Transverse colon (tissue), 4 donors: ENCODE results near the gene RNF207. TPM values are rescaled to one million over a fixed set of nuclear protein-coding genes. Genes with fewer than 3 reads are reported as not detected.

Experiments
- DNase-seq: peaks from one replicate; pipeline ENCODE4 v3.0.0-alpha.2; 2019
- H3K27ac ChIP-seq, 4 donors: fragments of 200-600 bp; sonication (generic); 2 replicates each; pipeline ENCODE4 v1.5.1; 2016 to 2018; ENCODE audit warnings: inconsistent platforms in 4 of 4
- H3K27me3 ChIP-seq: fragments of 200-600 bp; sonication (generic); 2 replicates; pipeline ENCODE4 v1.5.1; 2017; ENCODE audit warnings: inconsistent platforms
- H3K36me3 ChIP-seq, 4 donors: fragments of 200-600 bp; sonication (generic); 2 replicates each; pipeline ENCODE4 v1.5.1; 2017 to 2019; ENCODE audit warnings: inconsistent platforms in 4 of 4
- H3K4me1 ChIP-seq, 4 donors: fragments of 200-600 bp; sonication (generic); 2 replicates each; pipeline ENCODE4 v1.5.1; 2017 to 2020; ENCODE audit warnings: inconsistent platforms in 4 of 4
- H3K4me3 ChIP-seq, 4 donors: fragments of 200-600 bp; sonication (generic); 1 replicate in 1 of 4; 2 replicates in 3 of 4; pipeline versions ENCODE4 v1.5.1 to v1.6.1; 2017 to 2019; ENCODE audit warnings: inconsistent platforms in 4 of 4
- H3K9me3 ChIP-seq, 2 donors: fragments of 200-600 bp; sonication (generic); 2 replicates each; pipeline ENCODE4 v1.5.1; 2017 to 2019; ENCODE audit warnings: inconsistent platforms in 2 of 2
- EP300 ChIP-seq: sonication (generic); formaldehyde crosslinking; IDR thresholded peaks from one replicate; pipeline ENCODE4 v1.6.1; 2017; ENCODE audit warnings: antibody characterized with exemption, low read depth
- POLR2A ChIP-seq: fragments of 450-650 bp; IDR thresholded peaks from one replicate; pipeline ENCODE4 v1.6.1; 2016; ENCODE audit warnings: antibody characterized with exemption, mild to moderate bottlenecking, moderate library complexity
- POLR2AphosphoS5 ChIP-seq, 3 donors: sonication (generic); formaldehyde crosslinking; IDR thresholded peaks; one replicate each; pipeline ENCODE4 v1.6.1; 2016; ENCODE audit warnings: antibody characterized with exemption in 3 of 3
- WGBS, 2 donors: methylation state at CpG; one replicate each; pipeline ENCODE4 v1.1.5; 2018; ENCODE audit warnings: low coverage in 1 of 2; 5-methylcytosine and 5-hydroxymethylcytosine counted together
- in situ Hi-C, 4 donors: fragments of 200-750 bp; cut with MboI; loops; one replicate each; pipeline versions ENCODE4 v1.15.0 to v1.15.1; 2017; ENCODE audit warnings: low sequenced_read_pairs in 3 of 4, low pct_ligation_motif_present in 1 of 4, low pct_unique_long_range_greater_than_20kb in 1 of 4
- intact Hi-C: fragments of 100-400 bp; cut with DNase I; formaldehyde crosslinking; loops from one replicate; pipeline ENCODE4 v1.15.1; 2023; ENCODE audit warnings: low total_unique reads
- total RNA-seq, 4 donors: library from RNA; depleted of rRNA; stranded (reverse); fragments of >200 nt; gene quantifications; one replicate each; pipeline ENCODE4 v1.1.0, GENCODE V29; 2016
- TF ChIP-seq, protein P1 (sequence below), 5 experiments: fragments of 200-600 bp in 3 of 5; fragments of 450-650 bp in 2 of 5; sonication (generic) in 3 of 5; IDR thresholded peaks; 1 replicate in 2 of 5; 2 replicates in 3 of 5; pipeline ENCODE4 v1.5.1; 2016 to 2017; ENCODE audit warnings: antibody characterized with exemption in 5 of 5, inconsistent platforms in 3 of 5, mild to moderate bottlenecking in 2 of 5, moderate library complexity in 1 of 5

RNF207 gene
- total RNA-seq, 4 donors from 2014 or later = 82.6 to 1,341 (median 190) TPM

GRCh38 chr1:6251233-6251632, 45.3 kb downstream of the RNF207 start:
- Histone ChIP-seq H3K27me3 (peaks cover 65% of the 10 kb centered on the region), H3K36me3 (no peaks in the 10 kb centered on the region), H3K27ac (no peak overlapping the region), H3K4me3 (no peak overlapping the region), H3K9me3 (no peaks in the 10 kb centered on the region), H3K4me1 (peaks cover 3 to 22% (median 19%) of the 10 kb centered on the region in 4 donors)
- no peak for DNase-seq
- TF ChIP-seq POLR2AphosphoS5 (IDR thresholded peaks at IDR 0.05) (no peak), EP300 (no peak), POLR2A (no peak)
- TF ChIP-seq, protein P1, sequence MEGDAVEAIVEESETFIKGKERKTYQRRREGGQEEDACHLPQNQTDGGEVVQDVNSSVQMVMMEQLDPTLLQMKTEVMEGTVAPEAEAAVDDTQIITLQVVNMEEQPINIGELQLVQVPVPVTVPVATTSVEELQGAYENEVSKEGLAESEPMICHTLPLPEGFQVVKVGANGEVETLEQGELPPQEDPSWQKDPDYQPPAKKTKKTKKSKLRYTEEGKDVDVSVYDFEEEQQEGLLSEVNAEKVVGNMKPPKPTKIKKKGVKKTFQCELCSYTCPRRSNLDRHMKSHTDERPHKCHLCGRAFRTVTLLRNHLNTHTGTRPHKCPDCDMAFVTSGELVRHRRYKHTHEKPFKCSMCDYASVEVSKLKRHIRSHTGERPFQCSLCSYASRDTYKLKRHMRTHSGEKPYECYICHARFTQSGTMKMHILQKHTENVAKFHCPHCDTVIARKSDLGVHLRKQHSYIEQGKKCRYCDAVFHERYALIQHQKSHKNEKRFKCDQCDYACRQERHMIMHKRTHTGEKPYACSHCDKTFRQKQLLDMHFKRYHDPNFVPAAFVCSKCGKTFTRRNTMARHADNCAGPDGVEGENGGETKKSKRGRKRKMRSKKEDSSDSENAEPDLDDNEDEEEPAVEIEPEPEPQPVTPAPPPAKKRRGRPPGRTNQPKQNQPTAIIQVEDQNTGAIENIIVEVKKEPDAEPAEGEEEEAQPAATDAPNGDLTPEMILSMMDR (IDR thresholded peaks at IDR 0.05) = no peak
- intact Hi-C loops = no loop called here
- in situ Hi-C loops = loop anchor here in 3 of 4 donors (5.0 to 10.0 kb wide), 3 partner anchors 91 to 154 kb away; no protein-coding TSS in a partner anchor
- 83% methylated on average over 16 of the region's 19 CpGs; no CpG with 5 or more reads in 1 of the 2 donors for WGBS, 2 donors

DNA sequence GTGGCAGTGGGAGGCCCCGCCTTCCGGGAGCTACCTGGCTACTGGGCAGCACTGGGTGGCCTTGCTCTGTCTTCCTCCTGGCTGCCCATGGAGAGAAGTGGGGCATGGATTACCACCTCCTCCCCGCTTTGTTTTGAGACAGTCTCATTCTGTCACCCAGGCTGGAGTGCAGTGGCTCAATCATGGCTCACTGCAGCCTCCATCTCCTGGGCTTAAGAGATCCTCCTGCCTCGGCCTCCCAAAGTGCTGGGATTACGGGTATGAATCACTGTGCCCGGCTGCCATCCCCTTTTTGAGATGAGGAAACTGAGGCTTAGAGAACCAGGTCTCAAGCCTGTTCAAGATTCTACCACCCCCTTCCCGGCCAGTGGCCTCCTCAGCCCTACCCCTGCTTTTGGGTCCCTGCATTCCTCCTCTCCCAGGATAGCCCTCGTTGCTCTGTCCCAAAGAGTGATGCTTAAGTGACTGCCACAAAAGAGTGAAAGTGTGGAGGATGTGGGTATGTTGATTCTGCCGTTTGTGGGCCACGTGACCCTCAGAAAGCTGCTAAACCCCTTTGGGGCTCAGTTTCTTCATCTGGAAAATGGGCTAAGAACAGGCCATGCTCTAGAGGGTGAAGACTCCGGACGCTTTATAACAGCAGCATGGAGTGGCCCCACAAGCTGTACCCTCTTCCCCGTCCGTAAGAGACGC, 45.9 kb downstream of the RNF207 start:
- Histone ChIP-seq H3K4me1 (peaks cover 3 to 16% (median 13%) of the 10 kb centered on the region in 4 donors), H3K27ac (no peak overlapping the region), H3K27me3 (peaks cover 59% of the 10 kb centered on the region), H3K36me3 (no peaks in the 10 kb centered on the region), H3K4me3 (no peak overlapping the region), H3K9me3 (no peaks in the 10 kb centered on the region)
- intact Hi-C loops (no loop called here), in situ Hi-C loops (loop anchor here in 3 of 4 donors (5.0 to 10.0 kb wide), 3 partner anchors 90 to 153 kb away; no protein-coding TSS in a partner anchor)
- TF ChIP-seq POLR2A (no peak), EP300 (no peak), POLR2AphosphoS5 (IDR thresholded peaks at IDR 0.05) (no peak)
- TF ChIP-seq, protein P1 (IDR thresholded peaks at IDR 0.05) = no peak
- DNase-seq = no peak
- 74 to 80% methylated on average over 1 to 15 of the region's 15 CpGs for WGBS, 2 donors

DNA sequence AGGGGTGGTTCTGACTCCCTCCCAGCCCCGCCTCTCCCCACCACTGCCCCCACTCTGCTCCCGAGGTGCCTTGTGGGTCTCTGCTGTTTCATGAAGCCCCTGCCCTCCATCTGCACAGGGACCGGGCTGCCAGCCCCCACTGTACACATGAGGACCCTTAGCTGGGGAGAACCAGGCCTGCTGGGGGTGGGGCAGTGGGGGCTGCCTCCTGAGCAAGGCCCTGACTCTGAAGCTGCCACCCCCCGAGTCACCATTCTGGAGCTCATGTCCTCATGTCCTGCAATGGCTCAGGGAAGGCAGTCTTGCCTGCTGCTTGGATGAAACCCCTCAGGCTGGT, 46.4 kb downstream of the RNF207 start:
- peaks cover 54% of the 10 kb centered on the region for H3K27me3 ChIP-seq
- no peaks in the 10 kb centered on the region for H3K36me3 ChIP-seq
- H3K4me3 ChIP-seq = no peak overlapping the region
- intact Hi-C loops (no loop called here), in situ Hi-C loops (loop anchor here in 3 of 4 donors (5.0 to 10.0 kb wide), 3 partner anchors 90 to 152 kb away; no protein-coding TSS in a partner anchor)
- 91% methylated on average over 4 of the region's 4 CpGs; no CpG with 5 or more reads in 1 of the 2 donors for WGBS, 2 donors
- no peak for DNase-seq
- H3K4me1 ChIP-seq = peaks cover 3 to 13% (median 12%) of the 10 kb centered on the region in 4 donors
- no peaks in the 10 kb centered on the region for H3K9me3 ChIP-seq
- H3K27ac ChIP-seq = no peak overlapping the region
- TF ChIP-seq, protein P1 (IDR thresholded peaks at IDR 0.05) = no peak
- TF ChIP-seq POLR2A (no peak), EP300 (no peak)

GRCh38 chr1:6253380-6253779, 47.5 kb downstream of the RNF207 start:
- Histone ChIP-seq H3K27me3 (peaks cover 44% of the 10 kb centered on the region), H3K36me3 (no peaks in the 10 kb centered on the region), H3K4me1 (peaks cover 3 to 13% (median 12%) of the 10 kb centered on the region in 4 donors), H3K4me3 (no peak overlapping the region), H3K27ac (no peak overlapping the region), H3K9me3 (no peaks in the 10 kb centered on the region)
- TF ChIP-seq POLR2AphosphoS5 (IDR thresholded peaks at IDR 0.05) (no peak), EP300 (no peak), POLR2A (no peak)
- TF ChIP-seq, protein P1 (IDR thresholded peaks at IDR 0.05) = no peak
- in situ Hi-C loops = loop anchor here in 3 of 4 donors (5.0 to 10.0 kb wide), 3 partner anchors 89 to 151 kb away; no protein-coding TSS in a partner anchor
- 93% methylated on average over 9 of the region's 9 CpGs; no CpG with 5 or more reads in 1 of the 2 donors for WGBS, 2 donors
- DNase-seq = no peak
- intact Hi-C loops = no loop called here
